Activated CD8-positive, alpha-beta T cell treated with anti-CD3 and anti-CD28 coated beads for 36 hours (primary cell): ENCODE results near the gene PPP1R12A. TPM values are rescaled to one million over a fixed set of nuclear protein-coding genes. Genes with fewer than 3 reads are reported as not detected.
"Not testable (repeated sequence)": the region's sequence is repeated elsewhere in the genome, so short reads cannot be mapped to it uniquely, and the experiment has no call there.

Experiments
- ATAC-seq: fragments of 200-7000 bp; cut with Tn5 transposase; one replicate; pipeline ENCODE4 v1.10.0; 2021; ENCODE audit warnings: mild to moderate bottlenecking, moderate library complexity
- CTCF ChIA-PET: fragments of 350-600 bp; sonication (Branson Sonifier 250); formaldehyde crosslinking; loops from one replicate; lab custom pipeline; 2021; ENCODE audit warnings: antibody characterized with exemption; lab: Charles Lee
- POLR2A ChIA-PET: fragments of 350-600 bp; sonication (Branson Sonifier 250); formaldehyde crosslinking; loops from one replicate; lab custom pipeline; 2021; ENCODE audit warnings: antibody characterized with exemption; lab: Charles Lee
- DNase-seq: peaks from one replicate; pipeline ENCODE4 v3.0.0-alpha.2; 2020
- H3K27ac Mint-ChIP-seq: one replicate; pipeline ENCODE4 v1.8.0; 2021; ENCODE audit warnings: mild to moderate bottlenecking, mixed read lengths
- H3K27me3 Mint-ChIP-seq: one replicate; pipeline ENCODE4 v1.8.0; 2021; ENCODE audit warnings: mixed read lengths
- H3K36me3 Mint-ChIP-seq: one replicate; pipeline ENCODE4 v1.8.0; 2021; ENCODE audit warnings: low read depth, mixed read lengths
- H3K4me1 Mint-ChIP-seq: one replicate; pipeline ENCODE4 v1.8.0; 2021; ENCODE audit warnings: low read depth, mixed read lengths
- H3K4me3 Mint-ChIP-seq: one replicate; pipeline ENCODE4 v1.8.0; 2021; ENCODE audit warnings: mild to moderate bottlenecking, moderate library complexity, mixed read lengths
- H3K9me3 Mint-ChIP-seq: one replicate; pipeline ENCODE4 v1.8.0; 2021; ENCODE audit warnings: mixed read lengths
- CTCF ChIP-seq: fragments of 200-600 bp; IDR thresholded peaks from one replicate; pipeline ENCODE4 v1.8.0; 2022; ENCODE audit warnings: antibody characterized with exemption, mild to moderate bottlenecking
- intact Hi-C: fragments of 100-400 bp; cut with micrococcal nuclease; formaldehyde crosslinking; loops from one replicate; pipeline ENCODE4 v1.10.0; 2022
- total RNA-seq, 2 experiments: library from RNA; stranded (reverse); gene quantifications; one replicate each; pipeline ENCODE4 v1.2.3, GENCODE V29; 2021

PPP1R12A gene
- total RNA-seq, 2 experiments from 2014 or later = 56.6 to 57.8 TPM

DNA sequence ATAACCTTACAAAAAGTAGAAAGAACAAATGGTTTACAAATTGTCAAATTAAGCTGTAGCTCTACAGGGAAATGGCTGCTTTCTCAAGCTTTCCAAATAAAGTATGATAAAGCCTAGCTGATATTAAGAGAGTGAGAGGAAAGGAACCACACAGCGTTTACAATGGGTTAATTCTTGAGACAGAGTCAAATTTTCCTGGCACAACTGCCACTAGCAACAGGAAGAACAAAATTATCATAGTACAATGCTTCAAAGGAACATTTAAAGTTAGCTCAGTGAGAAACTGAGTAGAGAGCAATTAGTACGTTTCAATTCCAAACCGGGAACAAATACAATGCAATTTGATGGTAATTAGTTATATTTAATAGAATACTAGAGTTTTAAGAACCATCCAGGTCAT, 116.0 kb downstream of the PPP1R12A start:
- Mint-ChIP-seq H3K36me3 (peaks cover 27% of the 10 kb centered on the region), H3K27me3 (no peaks in the 10 kb centered on the region), H3K9me3 (no peaks in the 10 kb centered on the region), H3K4me3 (no peak overlapping the region), H3K4me1 (peaks cover 15% of the 10 kb centered on the region), H3K27ac (peak overlapping the region; percentile 30)
- CTCF ChIA-PET = no interaction called here
- POLR2A ChIA-PET = no interaction called here
- DNase-seq (no peak), ATAC-seq (no peak)
- intact Hi-C loops = no loop called here
- no peak for TF ChIP-seq CTCF

GRCh38 chr12:79784366-79785065, 150.4 kb downstream of the PPP1R12A start:
- H3K27me3 Mint-ChIP-seq, ATAC-seq, intact Hi-C loops, DNase-seq, H3K4me1 Mint-ChIP-seq, H3K27ac Mint-ChIP-seq, H3K9me3 Mint-ChIP-seq, H3K4me3 Mint-ChIP-seq: not testable (repeated sequence)
- H3K36me3 Mint-ChIP-seq = peaks cover 21% of the 10 kb centered on the region
- ChIA-PET CTCF (interaction anchor here (0.7 kb wide), 1 partner anchor 10 kb away, joined by 3 read pairs; no protein-coding TSS in a partner anchor), POLR2A (interaction anchor here (1.1 kb wide), 1 partner anchor 52 kb away, joined by 5 read pairs; no protein-coding TSS in a partner anchor)

- H3K36me3 Mint-ChIP-seq = peaks cover 21% of the 10 kb centered on the region
- no peaks in the 10 kb centered on the region for H3K27me3 Mint-ChIP-seq
- ATAC-seq (peak; percentile 20), DNase-seq (no peak)
- H3K9me3 Mint-ChIP-seq = no peaks in the 10 kb centered on the region
- H3K27ac Mint-ChIP-seq = peak overlapping the region; percentile 71
- intact Hi-C loops = no loop called here
- CTCF ChIA-PET = interaction anchor here (1.4 to 1.5 kb wide), 2 partner anchors 11 to 45 kb away, joined by 3 read pairs; no protein-coding TSS in a partner anchor
- TF ChIP-seq CTCF = no peak
- no peak overlapping the region for H3K4me3 Mint-ChIP-seq
- peaks cover 7% of the 10 kb centered on the region for H3K4me1 Mint-ChIP-seq
- POLR2A ChIA-PET = no interaction called here
Measured at GRCh38 chr12:79782172-79782900, 152.6 kb downstream of the PPP1R12A start.

- no peak for ATAC-seq
Measured at GRCh38 chr12:79778802-79779448, 156.0 kb downstream of the PPP1R12A start.

More at GRCh38 chr12:79778802-79779448, 156.0 kb downstream of the PPP1R12A start:
- no peak for DNase-seq
- TF ChIP-seq CTCF = no peak
- intact Hi-C loops = no loop called here
- POLR2A ChIA-PET = no interaction called here
- Mint-ChIP-seq H3K9me3 (no peaks in the 10 kb centered on the region), H3K36me3 (peaks cover 26% of the 10 kb centered on the region), H3K27me3 (no peaks in the 10 kb centered on the region), H3K4me1 (peaks cover 7% of the 10 kb centered on the region), H3K4me3 (no peak overlapping the region), H3K27ac (peak overlapping the region; percentile 24)
- CTCF ChIA-PET = interaction anchor here (0.9 kb wide), 1 partner anchor 13 kb away, joined by 3 read pairs; no protein-coding TSS in a partner anchor
